Fibroblast of the aortic adventitia (primary cell): Measurements from ENCODE around the gene PRR29. TPM values are rescaled to one million over a fixed set of nuclear protein-coding genes. Genes with fewer than 3 reads are reported as not detected.
"Not testable (repeated sequence)": the region's sequence is repeated elsewhere in the genome, so short reads cannot be mapped to it uniquely, and the experiment has no call there.

Source experiments
- DNase-seq: peaks from one replicate; pipeline ENCODE4 v3.0.0-alpha.2; 2010; ENCODE audit warnings: low read depth
- H3K4me3 ChIP-seq: 2 replicates; pipeline ENCODE4 v1.5.1; 2011; ENCODE audit warnings: low read depth, mild to moderate bottlenecking, control low read depth, low read length, moderate library complexity
- total RNA-seq: library from RNA; depleted of rRNA; stranded (reverse); fragments of >200 nt; gene quantifications from 2 replicates; pipeline ENCODE4 v1.2.3, GENCODE V29; 2012; ENCODE audit warnings: low replicate concordance
- TF ChIP-seq, protein P1 (sequence below): IDR thresholded peaks from 2 replicates; pipeline ENCODE4 v1.5.1; 2011; ENCODE audit warnings: mild to moderate bottlenecking, low read length, control low read depth, inconsistent platforms; ENCODE audit not compliant: insufficient read depth

The PRR29 gene
- total RNA-seq, 1 donor: 0.99 TPM

GRCh38 chr17:64005734-64006167 is 7.6 kb downstream of the PRR29 start:
- no peak overlapping the region for H3K4me3 ChIP-seq
- no peak for DNase-seq
- TF ChIP-seq, protein P1, sequence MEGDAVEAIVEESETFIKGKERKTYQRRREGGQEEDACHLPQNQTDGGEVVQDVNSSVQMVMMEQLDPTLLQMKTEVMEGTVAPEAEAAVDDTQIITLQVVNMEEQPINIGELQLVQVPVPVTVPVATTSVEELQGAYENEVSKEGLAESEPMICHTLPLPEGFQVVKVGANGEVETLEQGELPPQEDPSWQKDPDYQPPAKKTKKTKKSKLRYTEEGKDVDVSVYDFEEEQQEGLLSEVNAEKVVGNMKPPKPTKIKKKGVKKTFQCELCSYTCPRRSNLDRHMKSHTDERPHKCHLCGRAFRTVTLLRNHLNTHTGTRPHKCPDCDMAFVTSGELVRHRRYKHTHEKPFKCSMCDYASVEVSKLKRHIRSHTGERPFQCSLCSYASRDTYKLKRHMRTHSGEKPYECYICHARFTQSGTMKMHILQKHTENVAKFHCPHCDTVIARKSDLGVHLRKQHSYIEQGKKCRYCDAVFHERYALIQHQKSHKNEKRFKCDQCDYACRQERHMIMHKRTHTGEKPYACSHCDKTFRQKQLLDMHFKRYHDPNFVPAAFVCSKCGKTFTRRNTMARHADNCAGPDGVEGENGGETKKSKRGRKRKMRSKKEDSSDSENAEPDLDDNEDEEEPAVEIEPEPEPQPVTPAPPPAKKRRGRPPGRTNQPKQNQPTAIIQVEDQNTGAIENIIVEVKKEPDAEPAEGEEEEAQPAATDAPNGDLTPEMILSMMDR: no peak

GRCh38 chr17:64006361-64007088 is 8.4 kb downstream of the PRR29 start:
- H3K4me3 ChIP-seq: no peak overlapping the region
- DNase-seq: peak; percentile 57
- TF ChIP-seq, protein P1: no peak

DNA sequence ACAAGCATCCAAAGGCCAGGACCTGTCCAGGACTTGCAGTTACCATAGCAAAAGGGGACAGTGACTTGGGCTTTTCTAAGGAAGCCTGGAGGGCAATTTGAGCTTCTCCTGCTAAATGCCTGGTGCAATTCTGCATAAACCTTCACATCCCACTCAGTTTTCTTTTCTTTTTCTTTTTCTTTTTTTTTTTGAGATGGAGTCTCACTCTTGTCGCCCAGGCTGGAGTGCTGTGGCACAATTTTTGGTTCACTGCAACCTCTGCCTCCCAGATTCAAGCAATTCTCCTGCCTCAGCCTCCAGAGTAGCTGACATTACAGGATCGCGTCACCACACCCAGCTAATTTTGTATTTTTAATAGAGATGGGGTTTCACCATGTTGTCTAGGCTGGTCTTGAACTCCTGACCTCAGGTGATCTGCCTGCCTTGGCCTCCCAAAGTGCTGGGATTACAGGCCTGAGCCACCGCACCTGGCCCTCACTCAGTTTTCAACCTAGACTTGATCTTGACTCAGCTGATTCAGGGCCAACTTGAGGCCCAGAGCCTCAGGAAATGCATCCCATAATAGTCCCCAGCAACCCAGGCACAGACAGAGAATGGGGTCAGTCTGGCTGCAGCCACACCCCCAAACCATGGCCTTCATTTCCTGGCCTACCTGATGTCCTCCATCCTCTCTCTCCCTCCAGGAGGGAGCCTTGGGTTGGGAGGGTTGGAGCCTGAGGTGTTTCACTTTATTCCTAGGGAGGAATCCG is 9.1 kb downstream of the PRR29 start:
- H3K4me3 ChIP-seq, DNase-seq: not testable (repeated sequence)

GRCh38 chr17:64007838-64008282 is 9.7 kb downstream of the PRR29 start:
- TF ChIP-seq, protein P1: no peak

DNA sequence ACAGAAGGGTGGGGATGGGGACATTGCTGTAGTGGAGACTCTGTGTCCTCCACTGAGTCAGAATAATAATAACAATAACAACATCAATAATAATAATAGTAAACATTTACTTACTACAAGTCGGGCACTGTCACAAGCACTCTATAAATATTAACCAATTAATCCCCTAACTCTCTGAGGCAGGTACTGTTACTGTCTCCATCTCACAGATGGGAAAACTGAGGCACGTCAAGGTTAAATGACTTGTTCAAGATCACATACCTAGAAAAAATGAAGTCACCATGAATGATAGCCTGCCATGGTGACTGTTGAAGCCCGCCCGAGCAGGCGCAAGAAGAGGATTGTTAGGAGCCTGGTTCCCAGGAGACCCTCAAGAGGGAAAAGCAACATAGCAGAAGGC is 10.2 kb downstream of the PRR29 start:
- TF ChIP-seq, protein P1: no peak
- H3K4me3 ChIP-seq: no peak overlapping the region
- no peak for DNase-seq

More at GRCh38 chr17:64007838-64008282, 9.7 kb downstream of the PRR29 start:
- H3K4me3 ChIP-seq: no peak overlapping the region
- no peak for DNase-seq

DNA sequence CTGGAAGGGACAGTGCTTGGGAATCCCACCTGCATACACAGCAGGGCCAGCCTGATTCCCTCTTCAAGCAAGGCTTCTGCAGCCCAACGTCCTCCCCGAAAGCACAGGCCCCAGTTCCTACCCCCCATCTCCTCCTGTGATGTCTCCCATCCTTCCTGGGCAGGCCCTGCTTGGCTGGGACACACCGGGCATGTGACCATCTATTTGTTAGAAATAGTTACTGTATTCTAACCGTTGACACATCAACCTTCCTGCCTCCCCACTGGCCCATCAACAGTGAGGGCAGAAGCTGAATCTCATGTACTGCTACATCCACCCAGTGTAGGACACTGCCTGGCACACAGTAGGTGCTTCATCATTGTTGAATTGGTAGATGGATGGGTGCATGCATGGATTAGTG is 10.7 kb downstream of the PRR29 start:
- no peak for DNase-seq
- TF ChIP-seq, protein P1: no peak
- no peak overlapping the region for H3K4me3 ChIP-seq

DNA sequence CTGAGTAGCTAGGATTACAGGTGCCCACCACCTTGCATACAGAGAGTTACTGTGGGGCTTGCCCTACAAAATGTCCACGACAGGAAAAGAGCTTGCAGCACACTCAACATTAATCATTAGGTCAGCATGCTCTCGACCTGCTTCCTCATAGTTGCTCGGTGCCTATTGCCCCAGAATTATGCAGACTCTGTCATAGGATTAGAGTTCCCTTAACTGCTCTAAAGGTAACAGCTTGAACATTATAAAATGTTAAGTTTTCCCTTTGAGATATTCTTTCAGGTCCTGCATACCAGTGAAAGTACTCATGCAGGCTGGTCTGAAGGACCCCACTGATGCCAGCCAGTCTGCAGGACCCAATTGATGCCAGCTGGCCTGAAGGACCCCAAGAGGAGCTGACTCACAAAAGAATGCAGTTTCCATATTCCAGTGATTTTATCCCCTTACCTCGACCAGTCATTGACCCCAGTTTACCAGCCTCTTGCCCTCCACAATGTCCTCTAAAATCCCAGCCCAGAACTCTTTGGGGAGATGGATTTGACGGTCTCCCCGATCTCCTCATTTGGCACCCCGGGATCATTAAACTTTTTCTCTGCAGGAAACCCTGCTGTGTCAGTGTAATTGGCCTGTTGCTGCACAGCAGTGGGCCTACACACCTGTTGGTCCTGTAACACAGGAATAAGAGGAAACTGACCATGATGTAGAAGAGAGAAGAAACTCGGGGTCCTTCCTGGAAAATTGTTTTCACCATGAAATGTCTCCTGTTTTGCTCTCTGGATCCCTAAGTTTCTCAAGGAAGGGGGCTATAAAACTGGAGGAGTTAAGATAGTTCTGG is 11.6 kb downstream of the PRR29 start:
- TF ChIP-seq, protein P1: no peak
- DNase-seq: no peak
- no peak overlapping the region for H3K4me3 ChIP-seq
